NCI-H2227 (cell line): Measurements from ENCODE around the gene NOS1AP.

Source experiments
- DNase-seq: peaks from one replicate; lab custom pipeline; 2025; ENCODE audit not compliant: unreplicated experiment; lab: John Stamatoyannopoulos, UW

The NOS1AP gene

DNA sequence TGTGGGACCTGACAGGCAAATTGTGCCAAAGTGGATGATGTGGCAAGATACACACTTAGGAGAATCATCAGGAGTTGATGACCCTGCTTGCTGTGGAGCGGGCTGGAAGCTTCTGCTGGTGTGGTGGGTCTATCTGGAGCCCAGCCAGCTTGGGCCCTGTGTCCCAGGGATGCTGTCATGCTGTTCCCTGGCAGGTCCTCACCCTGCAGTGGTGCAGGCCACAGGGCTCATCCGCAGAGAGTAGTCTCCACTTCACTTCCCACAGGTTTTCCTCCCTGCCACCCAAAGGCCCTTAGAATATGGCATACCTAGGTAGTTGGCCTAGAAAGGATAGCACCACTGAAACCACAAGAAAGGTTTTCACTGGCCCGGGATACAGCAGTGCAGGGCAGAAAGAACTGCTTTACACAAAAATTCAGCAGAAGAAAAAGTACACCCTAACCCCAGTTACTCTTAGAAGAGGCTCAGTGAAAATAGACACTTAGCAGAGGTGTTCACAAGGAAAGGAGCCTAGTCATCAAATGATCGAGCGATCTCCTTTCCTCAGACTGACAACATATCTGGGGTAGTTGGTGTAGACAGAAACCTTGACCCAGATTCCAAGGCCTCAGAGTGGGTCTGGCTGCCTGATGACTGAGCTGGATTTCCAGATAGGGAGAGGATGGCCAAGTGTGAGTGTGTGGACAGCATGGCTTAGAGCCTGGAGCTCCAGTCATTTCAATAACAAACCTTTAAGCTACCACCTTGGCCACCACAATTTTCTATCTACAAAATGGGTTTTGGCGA, 310.8 kb downstream of the NOS1AP start:
- DNase-seq, result no peak

- DNase-seq, result no peak
These were observed 311.9 kb downstream of the NOS1AP start, which contains the start of gene C1orf226 for GRCh38 chr1:162381383-162381782. Gene C1orf226 (plus strand): TSS chr1:162381728. CDS start chr1:162381902, 174 bp downstream.

GRCh38 chr1:162381941-162382750, 312.7 kb downstream of the NOS1AP start:
- no peak for DNase-seq

DNA sequence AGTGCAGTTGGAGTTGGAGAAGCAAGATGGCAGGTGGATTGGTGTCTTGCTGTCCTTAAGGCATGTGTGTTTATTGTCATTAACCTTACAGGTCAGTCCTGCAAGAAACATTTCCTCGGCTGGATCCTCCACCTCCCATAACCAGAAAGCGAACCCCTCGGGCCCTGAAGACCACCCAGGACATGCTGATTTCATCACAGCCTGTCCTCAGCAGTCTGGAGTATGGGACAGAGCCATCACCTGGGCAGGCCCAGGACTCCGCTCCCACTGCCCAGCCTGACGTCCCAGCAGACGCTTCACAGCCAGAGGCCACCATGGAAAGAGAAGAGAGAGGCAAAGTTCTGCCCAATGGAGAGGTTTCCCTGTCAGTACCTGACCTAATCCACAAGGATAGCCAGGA, 313.6 kb downstream of the NOS1AP start:
- DNase-seq, result no peak

- DNase-seq, result no peak
These were observed 314.0 kb downstream of the NOS1AP start for GRCh38 chr1:162383516-162383915.

GRCh38 chr1:162384116-162384515, 314.6 kb downstream of the NOS1AP start:
- no peak for DNase-seq

GRCh38 chr1:162384601-162385279, 315.2 kb downstream of the NOS1AP start:
- DNase-seq, result no peak

GRCh38 chr1:162385280-162385623, 315.8 kb downstream of the NOS1AP start:
- DNase-seq, result no peak

- DNase-seq, result no peak
These were observed 316.2 kb downstream of the NOS1AP start for GRCh38 chr1:162385702-162386101.

DNA sequence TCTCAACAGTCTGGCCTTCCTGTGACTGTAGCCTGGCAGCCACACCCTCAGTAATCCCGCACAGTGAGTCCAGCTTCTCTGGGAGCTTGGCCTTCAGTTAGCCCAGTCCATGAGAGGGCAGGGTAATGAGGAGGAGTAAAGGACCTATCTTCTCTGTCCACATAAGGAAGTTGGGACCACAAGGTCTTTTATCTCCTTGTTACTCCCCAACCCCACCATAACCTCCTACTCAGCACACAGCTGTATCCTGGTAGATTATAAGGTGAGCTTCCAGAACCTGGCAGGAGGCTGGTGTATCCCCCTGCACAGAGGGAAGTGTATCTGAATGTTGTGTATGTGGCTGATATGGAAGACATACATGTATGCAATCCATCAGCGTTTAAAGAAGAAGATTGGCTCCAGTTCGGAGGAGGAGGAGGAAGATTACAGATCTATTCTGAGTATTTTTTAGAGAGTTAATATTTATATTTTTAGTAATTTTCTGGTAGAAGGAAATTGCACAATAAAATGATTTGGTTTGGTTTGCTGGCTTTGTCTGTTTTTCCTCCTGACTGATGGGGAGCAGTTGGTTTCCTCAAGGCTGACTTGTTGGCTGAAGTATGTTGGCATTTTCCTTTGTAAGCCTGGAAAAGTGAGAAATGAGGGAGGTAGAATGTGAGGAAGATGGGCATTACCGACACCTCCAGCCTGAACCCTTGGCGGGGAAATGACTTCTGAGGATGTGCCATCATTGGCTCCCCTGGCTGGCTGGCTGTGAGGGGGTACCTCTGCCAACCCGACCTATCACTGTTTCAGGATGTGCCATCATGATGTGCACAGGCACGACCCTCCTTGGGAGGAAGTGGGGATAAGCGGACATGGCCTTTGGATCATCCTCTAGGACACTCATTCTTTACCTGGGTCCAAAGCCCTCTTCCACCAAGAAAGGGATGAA, 317.1 kb downstream of the NOS1AP start:
- DNase-seq, result no peak

- no peak for DNase-seq
These were observed 318.0 kb downstream of the NOS1AP start for GRCh38 chr1:162387226-162388082.

- no peak for DNase-seq
These were observed 318.6 kb downstream of the NOS1AP start for GRCh38 chr1:162388083-162388594.

GRCh38 chr1:162388615-162389014, 319.1 kb downstream of the NOS1AP start:
- no peak for DNase-seq

- DNase-seq, result no peak
These were observed 319.7 kb downstream of the NOS1AP start for GRCh38 chr1:162389021-162389818.

- DNase-seq, result no peak
These were observed 320.5 kb downstream of the NOS1AP start for GRCh38 chr1:162389971-162390370.

DNA sequence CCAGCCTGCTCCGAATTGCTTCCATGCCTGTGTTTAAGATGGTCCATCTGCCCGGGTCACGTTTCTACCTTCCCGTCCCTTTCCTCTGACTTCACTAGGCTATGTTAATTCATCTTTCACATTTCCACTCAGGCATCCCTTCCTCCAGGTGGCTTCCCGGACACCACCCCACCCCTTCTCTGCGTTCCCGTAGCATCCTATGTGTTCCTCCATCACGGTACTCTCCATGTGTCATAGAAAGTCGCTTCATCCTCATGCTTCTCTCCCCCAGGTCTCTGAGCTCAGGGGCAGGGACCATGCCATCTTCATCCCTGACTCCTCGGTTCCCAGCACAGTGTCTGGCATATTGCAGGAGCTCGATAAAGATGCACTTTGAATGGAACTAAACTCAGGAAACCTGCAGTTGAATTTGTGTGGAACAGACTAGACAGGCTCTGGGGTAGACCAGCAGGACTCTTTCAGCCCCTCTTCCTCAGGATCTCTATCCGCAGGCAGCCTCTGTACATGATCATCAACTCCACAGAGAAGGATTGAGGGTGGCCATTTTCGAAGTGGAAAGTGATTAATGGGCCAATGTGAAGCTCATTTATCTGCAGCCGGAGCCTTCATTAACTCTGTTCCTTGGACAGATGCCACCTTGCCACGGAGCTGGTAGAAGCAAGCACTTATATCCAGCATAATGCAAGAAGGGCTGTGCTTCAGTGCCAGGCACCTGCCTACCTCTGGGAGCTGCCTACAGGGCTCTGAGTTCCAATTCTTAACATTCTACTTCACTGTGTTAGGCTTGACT, 321.1 kb downstream of the NOS1AP start:
- DNase-seq, result peak; percentile 10

- peak; percentile 32 for DNase-seq
These were observed 322.5 kb downstream of the NOS1AP start for GRCh38 chr1:162391790-162392563.
